GM20000 (cell line): ENCODE data around the gene FERMT3.

Source experiments
- DNase-seq: peaks from one replicate; pipeline ENCODE4 v3.0.0; 2012; ENCODE audit warnings: low spot score
- CTCF ChIP-seq: IDR thresholded peaks from 2 replicates; pipeline ENCODE4 v1.5.1; 2012; ENCODE audit warnings: mild to moderate bottlenecking, control low read depth; ENCODE audit errors: extremely low read depth, missing control alignments

The FERMT3 gene

GRCh38 chr11:64229090-64229743 lies 22.7 kb downstream of the FERMT3 start:
- no peak for TF ChIP-seq CTCF
- no peak for DNase-seq

GRCh38 chr11:64229744-64230170 lies 23.2 kb downstream of the FERMT3 start:
- no peak for DNase-seq
- TF ChIP-seq CTCF: no peak

DNA sequence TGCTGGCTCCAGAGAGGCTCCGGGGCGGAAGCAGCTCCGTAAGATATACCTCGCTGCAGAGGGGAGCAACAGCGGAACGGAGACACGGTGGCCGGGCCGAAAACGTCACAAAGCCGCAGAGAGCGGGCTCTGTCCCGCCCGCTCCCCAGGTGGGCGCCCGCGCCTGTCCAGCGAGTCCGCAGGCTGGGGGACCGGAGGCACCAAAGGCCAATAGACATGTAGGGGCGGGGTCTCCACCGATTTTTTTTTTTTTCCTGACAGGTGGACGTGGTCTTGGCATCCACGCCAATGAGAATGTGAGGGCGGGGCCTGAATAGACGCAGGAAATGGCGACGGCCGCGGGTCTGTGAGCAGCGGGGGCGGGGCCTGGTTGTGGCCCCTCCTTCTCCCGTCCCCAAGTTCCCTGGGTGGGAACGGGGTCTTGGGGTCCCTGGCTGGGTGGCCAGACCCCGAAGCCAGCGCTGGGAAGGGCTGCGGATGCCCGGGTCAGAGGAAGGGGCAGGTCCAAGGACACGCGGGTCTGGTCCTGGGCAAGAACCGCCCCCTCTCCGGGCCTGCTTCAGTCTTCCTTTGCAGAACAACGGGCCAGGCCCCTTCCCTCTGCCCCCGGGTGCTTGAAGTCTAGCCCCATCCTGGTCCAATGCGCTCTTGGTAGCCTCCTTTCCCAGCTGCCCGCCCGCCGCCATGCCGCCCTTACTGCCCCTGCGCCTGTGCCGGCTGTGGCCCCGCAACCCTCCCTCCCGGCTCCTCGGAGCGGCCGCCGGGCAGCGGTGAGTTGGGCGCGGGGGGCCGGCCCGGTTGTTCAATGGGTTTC lies 23.9 kb downstream of the FERMT3 start, which contains the start of gene DNAJC4:
DNAJC4 (plus strand) TSS at position 378 of the 814 bp plus-strand sequence; CDS start at position 685, 307 bp downstream.
- peak; percentile 93 for DNase-seq
- TF ChIP-seq CTCF: no peak

- no peak for DNase-seq
Observed at GRCh38 chr11:64230985-64231365, 24.5 kb downstream of the FERMT3 start.

GRCh38 chr11:64231546-64231945 lies 25.0 kb downstream of the FERMT3 start:
- no peak for TF ChIP-seq CTCF
- DNase-seq: no peak

More at GRCh38 chr11:64230985-64231365, 24.5 kb downstream of the FERMT3 start:
- no peak for TF ChIP-seq CTCF

- DNase-seq: no peak
- TF ChIP-seq CTCF: no peak
Observed at GRCh38 chr11:64232182-64232966, 25.9 kb downstream of the FERMT3 start.
